ENCODE results near the gene ISLR.

The ISLR gene

GRCh38 chr15:74206801-74207281 is 33.3 kb downstream of the ISLR start:
- H3K4me3 Mint-ChIP-seq: no peak overlapping the region
- H3K4me1 Mint-ChIP-seq (ENCODE audit: low read depth): no peaks in the 10 kb centered on the region
- no peaks in the 10 kb centered on the region for H3K9me3 Mint-ChIP-seq
- no peaks in the 10 kb centered on the region for H3K36me3 Mint-ChIP-seq (ENCODE audit: low read depth)
- H3K27ac Mint-ChIP-seq: no peak overlapping the region
- peaks cover 10% of the 10 kb centered on the region for H3K27me3 Mint-ChIP-seq

GRCh38 chr15:74207652-74208440 is 34.3 kb downstream of the ISLR start:
- Mint-ChIP-seq H3K27ac (no peak overlapping the region), H3K4me3 (no peak overlapping the region), H3K36me3 (ENCODE audit: low read depth) (no peaks in the 10 kb centered on the region), H3K9me3 (no peaks in the 10 kb centered on the region), H3K4me1 (ENCODE audit: low read depth) (no peaks in the 10 kb centered on the region), H3K27me3 (peaks cover 10% of the 10 kb centered on the region)

- Mint-ChIP-seq H3K36me3 (ENCODE audit: low read depth) (no peaks in the 10 kb centered on the region), H3K27me3 (peaks cover 10% of the 10 kb centered on the region), H3K4me3 (no peak overlapping the region)
These were observed 35.0 kb downstream of the ISLR start for GRCh38 chr15:74208496-74208895.

GRCh38 chr15:74208901-74209559 is 35.5 kb downstream of the ISLR start:
- H3K4me3 Mint-ChIP-seq: no peak overlapping the region
- no peak overlapping the region for H3K27ac Mint-ChIP-seq
- peaks cover 8% of the 10 kb centered on the region for H3K27me3 Mint-ChIP-seq
- no peaks in the 10 kb centered on the region for H3K9me3 Mint-ChIP-seq
- H3K36me3 Mint-ChIP-seq (ENCODE audit: low read depth): no peaks in the 10 kb centered on the region
- H3K4me1 Mint-ChIP-seq (ENCODE audit: low read depth): no peaks in the 10 kb centered on the region

More at GRCh38 chr15:74208496-74208895, 35.0 kb downstream of the ISLR start:
- Mint-ChIP-seq H3K27ac (no peak overlapping the region), H3K9me3 (no peaks in the 10 kb centered on the region), H3K4me1 (ENCODE audit: low read depth) (no peaks in the 10 kb centered on the region)

DNA sequence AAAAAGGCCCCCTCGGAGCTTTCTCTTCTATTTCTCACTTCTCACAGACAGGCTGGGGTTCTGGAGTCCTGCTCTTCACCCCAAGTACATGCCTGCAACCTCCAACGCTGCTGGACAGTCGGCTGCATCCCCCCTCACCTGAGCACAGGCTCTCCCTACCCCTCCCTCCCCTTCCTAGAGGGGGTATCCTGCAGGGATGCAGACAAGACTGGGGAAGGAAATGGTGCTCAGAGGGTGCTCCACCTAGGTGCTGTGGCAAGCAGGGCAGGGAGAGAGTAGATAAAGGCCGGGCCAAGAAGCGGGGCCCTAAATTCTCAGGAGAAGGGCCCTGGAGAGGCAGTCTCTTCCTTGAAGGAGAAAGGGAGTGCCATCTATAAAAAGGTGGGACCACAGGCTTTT is 36.0 kb downstream of the ISLR start:
- Mint-ChIP-seq H3K27me3 (peaks cover 7% of the 10 kb centered on the region), H3K36me3 (ENCODE audit: low read depth) (no peaks in the 10 kb centered on the region), H3K27ac (no peak overlapping the region), H3K4me3 (no peak overlapping the region), H3K9me3 (no peaks in the 10 kb centered on the region), H3K4me1 (ENCODE audit: low read depth) (no peaks in the 10 kb centered on the region)

GRCh38 chr15:74209997-74210671 is 36.6 kb downstream of the ISLR start:
- H3K9me3 Mint-ChIP-seq: no peaks in the 10 kb centered on the region
- H3K27me3 Mint-ChIP-seq: peaks cover 12% of the 10 kb centered on the region
- H3K36me3 Mint-ChIP-seq (ENCODE audit: low read depth): no peaks in the 10 kb centered on the region
- H3K4me1 Mint-ChIP-seq (ENCODE audit: low read depth): no peaks in the 10 kb centered on the region
- no peak overlapping the region for H3K4me3 Mint-ChIP-seq
- no peak overlapping the region for H3K27ac Mint-ChIP-seq

DNA sequence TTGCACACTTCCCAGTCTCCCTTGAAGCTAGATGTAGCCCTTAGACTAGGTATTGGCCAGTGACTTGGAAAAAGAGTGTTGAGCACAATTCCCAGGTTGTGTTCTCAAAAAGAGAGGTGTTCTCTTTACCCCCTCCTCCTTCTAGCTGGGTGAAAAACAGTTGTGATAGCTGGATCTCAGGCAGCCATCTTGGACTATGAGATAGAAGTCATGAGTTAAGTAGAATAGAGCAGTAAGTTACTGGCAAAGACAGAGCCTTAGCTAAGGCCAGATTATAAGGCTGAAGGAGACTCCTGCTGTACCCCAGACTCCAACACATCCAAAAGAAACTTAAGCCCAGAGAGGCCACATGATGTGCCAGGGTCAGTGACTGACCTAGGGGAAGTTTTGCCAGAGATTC is 37.2 kb downstream of the ISLR start:
- Mint-ChIP-seq H3K4me3 (no peak overlapping the region), H3K4me1 (ENCODE audit: low read depth) (no peaks in the 10 kb centered on the region), H3K27me3 (peaks cover 12% of the 10 kb centered on the region), H3K9me3 (no peaks in the 10 kb centered on the region), H3K27ac (no peak overlapping the region), H3K36me3 (ENCODE audit: low read depth) (no peaks in the 10 kb centered on the region)

- no peaks in the 10 kb centered on the region for H3K36me3 Mint-ChIP-seq (ENCODE audit: low read depth)
- peaks cover 12% of the 10 kb centered on the region for H3K27me3 Mint-ChIP-seq
- no peaks in the 10 kb centered on the region for H3K4me1 Mint-ChIP-seq (ENCODE audit: low read depth)
- no peak overlapping the region for H3K4me3 Mint-ChIP-seq
- no peak overlapping the region for H3K27ac Mint-ChIP-seq
- H3K9me3 Mint-ChIP-seq: no peaks in the 10 kb centered on the region
These were observed 38.1 kb downstream of the ISLR start for GRCh38 chr15:74211656-74212055.

- Mint-ChIP-seq H3K4me3 (no peak overlapping the region), H3K27ac (no peak overlapping the region), H3K9me3 (no peaks in the 10 kb centered on the region), H3K27me3 (peaks cover 9% of the 10 kb centered on the region), H3K36me3 (ENCODE audit: low read depth) (no peaks in the 10 kb centered on the region), H3K4me1 (ENCODE audit: low read depth) (no peaks in the 10 kb centered on the region)
These were observed 39.0 kb downstream of the ISLR start for GRCh38 chr15:74212494-74212893.

GRCh38 chr15:74213858-74214284 is 40.4 kb downstream of the ISLR start:
- Mint-ChIP-seq H3K4me1 (ENCODE audit: low read depth) (no peaks in the 10 kb centered on the region), H3K27me3 (peaks cover 9% of the 10 kb centered on the region), H3K4me3 (no peak overlapping the region), H3K36me3 (ENCODE audit: low read depth) (no peaks in the 10 kb centered on the region), H3K9me3 (no peaks in the 10 kb centered on the region), H3K27ac (no peak overlapping the region)

- no peak overlapping the region for H3K4me3 Mint-ChIP-seq
- no peaks in the 10 kb centered on the region for H3K4me1 Mint-ChIP-seq (ENCODE audit: low read depth)
- H3K36me3 Mint-ChIP-seq (ENCODE audit: low read depth): no peaks in the 10 kb centered on the region
- no peaks in the 10 kb centered on the region for H3K9me3 Mint-ChIP-seq
- peaks cover 9% of the 10 kb centered on the region for H3K27me3 Mint-ChIP-seq
- H3K27ac Mint-ChIP-seq: no peak overlapping the region
These were observed 41.0 kb downstream of the ISLR start for GRCh38 chr15:74214324-74215021.

GRCh38 chr15:74215958-74216357 is 42.4 kb downstream of the ISLR start:
- Mint-ChIP-seq H3K27ac (no peak overlapping the region), H3K27me3 (peaks cover 16% of the 10 kb centered on the region), H3K4me1 (ENCODE audit: low read depth) (no peaks in the 10 kb centered on the region), H3K4me3 (no peak overlapping the region), H3K9me3 (no peaks in the 10 kb centered on the region), H3K36me3 (ENCODE audit: low read depth) (no peaks in the 10 kb centered on the region)

GRCh38 chr15:74216949-74217348 is 43.4 kb downstream of the ISLR start:
- no peaks in the 10 kb centered on the region for H3K36me3 Mint-ChIP-seq (ENCODE audit: low read depth)
- H3K4me3 Mint-ChIP-seq: no peak overlapping the region
- no peaks in the 10 kb centered on the region for H3K9me3 Mint-ChIP-seq
- H3K4me1 Mint-ChIP-seq (ENCODE audit: low read depth): no peaks in the 10 kb centered on the region
- no peak overlapping the region for H3K27ac Mint-ChIP-seq
- H3K27me3 Mint-ChIP-seq: peaks cover 13% of the 10 kb centered on the region

GRCh38 chr15:74217907-74218885 is 44.7 kb downstream of the ISLR start:
- Mint-ChIP-seq H3K27me3 (peaks cover 18% of the 10 kb centered on the region), H3K9me3 (no peaks in the 10 kb centered on the region), H3K4me1 (ENCODE audit: low read depth) (no peaks in the 10 kb centered on the region)

More at GRCh38 chr15:74217907-74218885, 44.7 kb downstream of the ISLR start:
- no peak overlapping the region for H3K27ac Mint-ChIP-seq
- H3K36me3 Mint-ChIP-seq (ENCODE audit: low read depth): no peaks in the 10 kb centered on the region
- H3K4me3 Mint-ChIP-seq: no peak overlapping the region

All from stimulated activated naive CD8-positive, alpha-beta T cell treated with anti-CD3 and anti-CD28 coated beads, Interleukin-15, Interleukin-2, amounts not matched to agents 100 ng/mL and 50 ng/mL, for 24 hours (primary cell).